GM19455 (cell line): ENCODE results near the gene TMEM263.
"Not testable (repeated sequence)": the region's sequence is repeated elsewhere in the genome, so short reads cannot be mapped to it uniquely, and the experiment has no call there.

Experiments
- ATAC-seq: cut with Tn5 transposase; IDR thresholded peaks from one replicate; pipeline ENCODE4 v1.9.1; 2021; ENCODE audit not compliant: unreplicated experiment

The TMEM263 gene

GRCh38 chr12:106955377-106956047 lies at the start of gene TMEM263:
Gene TMEM263, plus strand, starts transcription at chr12:106955907. Its CDS starts 11,210 bp downstream, at chr12:106967117.
- ATAC-seq, result peak; percentile 72

- no peak for ATAC-seq
These were observed 49.0 kb upstream of the TMEM263 start for GRCh38 chr12:106906715-106907114.

GRCh38 chr12:106907411-106907810 lies 48.3 kb upstream of the TMEM263 start:
- ATAC-seq, result no peak

DNA sequence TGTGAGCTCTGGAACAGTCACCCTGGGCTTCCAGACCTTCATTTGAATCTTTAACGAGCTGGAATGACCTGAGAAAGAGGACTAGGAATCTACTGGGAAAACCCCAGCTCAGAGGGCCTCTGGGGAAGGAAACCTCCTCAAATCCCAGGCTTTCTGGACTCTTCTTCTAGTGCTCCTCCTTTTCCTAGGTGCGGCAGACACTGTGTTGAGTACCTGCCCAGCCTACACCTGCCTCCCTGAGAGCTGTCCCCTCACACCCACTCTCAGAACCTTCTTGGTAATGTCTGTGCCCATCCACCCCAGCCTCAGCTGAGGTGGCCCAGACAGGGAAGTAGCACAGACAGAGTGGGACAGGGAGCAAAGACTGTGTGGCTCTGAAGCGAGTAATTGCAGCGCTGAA lies 47.9 kb upstream of the TMEM263 start:
- no peak for ATAC-seq

DNA sequence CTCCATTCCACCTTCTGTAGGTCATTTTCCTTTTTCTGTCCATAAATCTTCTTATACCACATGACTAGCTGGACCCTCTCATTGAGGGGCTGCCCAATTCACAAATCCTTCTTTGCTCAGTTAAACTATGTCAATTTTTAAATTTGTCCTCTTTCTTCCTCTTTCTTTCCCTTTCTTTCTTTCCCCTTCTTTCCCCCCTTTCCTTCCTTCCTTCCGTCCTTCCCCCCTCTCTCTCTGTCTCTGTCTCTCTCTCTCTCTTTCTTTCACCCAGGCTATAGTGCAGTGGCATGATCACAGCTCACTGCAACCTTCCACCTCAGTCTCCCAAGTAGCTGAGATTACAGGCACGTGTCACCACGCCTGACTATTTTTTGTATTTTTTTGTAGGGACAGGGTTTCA lies 47.1 kb upstream of the TMEM263 start:
- ATAC-seq, result no peak

- ATAC-seq, result peak; percentile 57
These were observed 45.5 kb upstream of the TMEM263 start for GRCh38 chr12:106910202-106910601.

- no peak for ATAC-seq
These were observed 44.1 kb upstream of the TMEM263 start for GRCh38 chr12:106911581-106911980.

GRCh38 chr12:106913456-106913855 lies 42.3 kb upstream of the TMEM263 start:
- no peak for ATAC-seq

GRCh38 chr12:106914796-106915634 lies 40.7 kb upstream of the TMEM263 start:
- peak; percentile 57 for ATAC-seq

DNA sequence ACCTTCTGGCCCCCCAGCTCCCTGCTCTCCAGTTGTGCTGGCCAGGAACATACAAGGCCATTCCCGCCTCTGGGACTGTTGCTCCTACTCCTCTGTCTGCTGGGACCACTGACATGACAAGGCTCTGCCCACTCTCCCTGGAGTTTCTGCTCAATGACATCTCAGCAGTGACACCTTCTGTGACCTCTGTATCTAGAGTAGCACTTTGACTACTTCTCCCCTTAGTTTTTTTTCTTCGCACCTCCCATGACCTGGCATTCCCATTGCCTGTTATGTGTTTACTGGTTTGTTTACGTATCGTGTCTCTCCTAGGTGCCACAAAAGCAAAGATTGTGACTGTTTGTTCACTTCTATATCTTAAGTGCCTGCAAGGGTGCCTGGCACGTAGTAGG lies 40.1 kb upstream of the TMEM263 start:
- ATAC-seq, result no peak

DNA sequence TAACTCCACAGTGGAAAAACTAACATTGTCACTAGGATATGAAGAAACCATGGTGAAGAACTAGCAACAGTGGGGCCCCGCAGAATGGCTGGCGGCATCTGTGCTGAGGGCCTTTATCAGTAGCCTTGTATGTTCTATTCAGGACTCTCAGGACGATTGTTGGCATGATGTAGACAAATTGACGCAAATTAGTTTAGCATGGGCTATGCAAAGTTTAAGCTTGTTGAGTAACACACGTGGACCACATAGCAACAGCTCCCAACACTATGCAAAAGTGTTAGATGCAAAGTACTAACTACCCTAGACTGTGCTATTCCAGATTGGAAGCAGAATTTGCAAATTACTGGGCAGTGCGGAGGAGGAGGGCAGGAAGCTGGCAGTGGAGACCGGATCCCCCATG lies 38.2 kb upstream of the TMEM263 start:
- ATAC-seq, result no peak

DNA sequence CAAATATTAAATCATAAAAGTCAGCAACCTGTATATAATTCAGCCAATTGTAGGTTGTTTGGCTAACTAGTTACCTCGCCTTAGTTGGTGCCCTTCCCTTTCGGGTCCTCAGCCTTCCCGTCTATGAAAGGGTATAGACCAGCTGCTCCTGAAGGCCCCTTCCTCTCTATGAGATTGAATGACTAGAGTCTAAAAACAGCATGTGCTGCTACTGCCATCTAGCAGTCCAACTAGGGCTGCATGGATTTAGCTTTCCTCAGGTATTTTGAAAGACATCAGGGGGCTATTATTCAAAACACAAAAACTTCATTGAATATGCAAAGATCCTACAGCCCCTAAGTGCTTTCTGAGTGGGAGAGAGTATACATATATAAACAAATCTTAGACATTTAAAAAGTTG lies 37.0 kb upstream of the TMEM263 start:
- ATAC-seq, result no peak

GRCh38 chr12:106919910-106920544 lies 35.7 kb upstream of the TMEM263 start:
- no peak for ATAC-seq

DNA sequence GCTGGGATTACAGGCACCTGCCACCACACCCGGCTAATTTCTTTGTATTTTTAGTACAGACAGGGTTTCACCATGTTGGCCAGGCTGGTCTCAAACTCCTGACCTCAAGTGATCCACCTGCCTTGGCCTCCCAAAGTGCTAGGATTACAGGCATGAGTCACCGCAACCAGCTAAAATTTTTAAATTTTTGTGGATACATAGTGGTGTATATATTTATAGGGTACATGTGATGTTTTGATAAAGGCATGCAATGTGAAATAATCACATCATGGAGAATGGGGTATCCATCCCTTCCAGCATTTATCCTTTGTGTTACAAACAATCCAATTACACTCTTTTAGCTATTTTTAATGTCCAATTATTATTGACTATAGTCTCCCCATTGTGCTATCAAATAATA lies 33.7 kb upstream of the TMEM263 start:
- ATAC-seq, result not testable (repeated sequence)

- not testable (repeated sequence) for ATAC-seq
These were observed 32.1 kb upstream of the TMEM263 start for GRCh38 chr12:106923594-106923993.

DNA sequence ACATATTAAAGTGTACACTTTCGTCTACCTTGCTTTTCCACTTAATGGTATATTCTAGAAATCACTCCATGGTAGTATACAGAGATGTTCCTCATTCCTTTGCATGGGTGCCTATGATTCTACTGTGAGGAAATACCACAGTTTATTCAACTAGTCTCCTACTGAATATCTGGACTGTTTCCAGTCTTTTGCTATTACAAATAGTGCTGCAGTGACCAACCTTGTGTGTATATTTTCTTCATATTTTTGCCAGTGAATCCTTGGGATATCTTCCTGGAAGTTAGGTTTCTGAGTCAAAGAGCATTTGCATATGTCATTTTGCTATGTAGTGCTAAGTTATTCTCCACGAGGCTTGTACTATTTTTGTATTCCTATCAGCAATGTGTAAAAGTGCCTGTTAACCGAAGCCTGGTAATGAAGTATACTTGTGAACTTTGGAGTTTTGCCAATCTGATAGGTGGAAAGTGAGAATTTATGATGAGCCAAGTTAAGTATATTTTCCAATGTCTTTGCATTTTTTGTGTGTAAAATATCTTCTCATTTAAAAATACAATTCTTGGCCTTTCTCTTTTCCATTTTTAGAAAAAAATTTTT lies 31.3 kb upstream of the TMEM263 start:
- ATAC-seq, result no peak

DNA sequence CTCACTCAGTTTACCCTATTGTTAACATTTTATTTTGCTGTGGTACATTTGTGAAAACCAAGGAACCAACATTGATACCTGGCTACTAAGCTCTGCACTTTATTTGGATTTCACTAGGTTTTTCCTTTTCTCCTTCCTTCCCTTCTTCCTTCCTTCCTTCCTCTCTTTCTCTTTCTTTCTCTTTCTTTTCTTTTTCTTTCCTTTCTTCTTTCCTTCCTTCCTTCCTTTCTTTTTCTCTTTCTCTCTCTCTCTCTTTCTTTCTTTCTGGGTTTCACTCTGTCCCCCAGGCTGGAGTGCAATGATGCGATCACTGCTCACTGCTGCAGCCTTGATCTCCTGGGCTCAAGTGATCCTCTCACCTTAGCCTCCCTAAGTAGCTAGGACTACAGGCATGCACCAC lies 29.1 kb upstream of the TMEM263 start:
- no peak for ATAC-seq

- ATAC-seq, result no peak
These were observed 21.4 kb upstream of the TMEM263 start for GRCh38 chr12:106934277-106934676.

GRCh38 chr12:106941481-106942156 lies 14.1 kb upstream of the TMEM263 start:
- ATAC-seq, result no peak

DNA sequence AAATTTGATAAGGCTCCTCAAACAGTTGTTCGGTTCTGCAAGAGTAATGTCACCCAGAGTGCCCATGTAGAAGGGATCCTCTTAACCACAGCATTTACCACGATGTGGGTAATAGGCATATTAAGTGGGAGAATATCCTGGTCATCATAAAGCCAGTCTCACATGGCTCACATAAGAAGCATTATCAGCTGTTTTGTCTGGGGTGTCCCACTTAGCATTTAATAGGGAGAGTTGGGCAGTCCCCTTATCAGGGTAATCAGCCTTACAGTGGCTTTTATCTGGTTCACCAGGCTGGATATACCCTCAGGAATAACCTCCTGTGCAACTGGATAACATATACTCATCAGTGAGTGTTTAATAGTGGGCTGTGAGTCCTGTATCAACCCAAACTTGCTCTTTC lies 12.9 kb upstream of the TMEM263 start:
- ATAC-seq, result no peak

DNA sequence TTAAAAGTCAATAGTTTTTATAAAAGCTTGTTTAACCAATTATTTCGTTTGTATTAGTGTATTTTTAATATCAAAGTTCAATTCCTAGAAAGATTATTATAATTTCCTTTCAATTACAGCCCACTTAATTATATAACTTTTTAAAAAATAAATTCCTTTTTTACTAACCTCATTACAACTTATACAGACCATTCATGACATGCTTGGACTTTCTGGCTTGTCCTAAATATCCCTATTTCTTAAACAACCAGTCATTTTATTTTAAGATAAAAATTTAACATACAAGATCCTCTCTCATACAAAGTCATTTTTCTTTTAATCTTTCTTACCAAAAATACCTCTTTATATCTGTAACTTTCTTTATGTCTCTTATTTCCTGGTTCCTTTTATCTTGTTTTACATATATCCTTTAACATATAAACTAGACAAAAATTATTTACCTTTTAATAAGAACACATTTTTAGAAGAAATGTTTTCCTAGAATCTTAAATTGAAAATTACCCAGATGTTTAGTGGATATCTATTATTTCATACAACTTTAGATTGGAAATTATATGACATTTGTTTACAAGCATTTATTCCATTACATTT lies 10.4 kb upstream of the TMEM263 start:
- ATAC-seq, result no peak
